OCI-LY1 (cell line): ENCODE measurements around the gene ST3GAL3.

Source experiments
- EZH2 ChIP-seq: fragments of 200-600 bp; sonication (generic), shearing (Covaris generic); IDR thresholded peaks from 2 replicates; pipeline ENCODE4 v1.8.0; 2017; ENCODE audit warnings: borderline replicate concordance, mixed run types, mild to moderate bottlenecking, antibody characterized with exemption, low read length, moderate library complexity, mixed read lengths
- TF ChIP-seq, protein P1 (sequence below): fragments of 200-600 bp; sonication (generic), shearing (Covaris generic); IDR thresholded peaks from 2 replicates; pipeline ENCODE4 v1.5.1; 2017; ENCODE audit warnings: mild to moderate bottlenecking, antibody characterized with exemption, low read length, moderate library complexity, mixed read lengths

DNA sequence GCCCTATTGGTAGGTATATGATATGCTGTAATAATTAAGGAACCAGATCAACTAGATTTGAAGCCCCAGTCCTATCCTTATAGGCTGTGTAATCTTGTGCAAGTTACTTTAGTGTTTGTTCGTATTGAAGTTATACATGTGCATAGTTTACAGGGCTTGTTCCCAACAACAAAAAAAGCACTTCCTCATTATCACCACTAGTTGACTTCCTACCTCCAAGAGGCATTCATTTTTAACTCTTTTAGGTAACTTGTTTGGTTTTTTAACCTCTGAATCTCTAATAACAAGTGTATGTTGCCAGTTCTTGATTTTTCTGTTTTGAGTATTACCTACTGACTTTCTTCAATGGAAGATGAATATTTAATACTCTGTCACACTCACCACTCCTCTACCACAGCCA lies 71.9 kb downstream of the ST3GAL3 start:
- TF ChIP-seq, protein P1, sequence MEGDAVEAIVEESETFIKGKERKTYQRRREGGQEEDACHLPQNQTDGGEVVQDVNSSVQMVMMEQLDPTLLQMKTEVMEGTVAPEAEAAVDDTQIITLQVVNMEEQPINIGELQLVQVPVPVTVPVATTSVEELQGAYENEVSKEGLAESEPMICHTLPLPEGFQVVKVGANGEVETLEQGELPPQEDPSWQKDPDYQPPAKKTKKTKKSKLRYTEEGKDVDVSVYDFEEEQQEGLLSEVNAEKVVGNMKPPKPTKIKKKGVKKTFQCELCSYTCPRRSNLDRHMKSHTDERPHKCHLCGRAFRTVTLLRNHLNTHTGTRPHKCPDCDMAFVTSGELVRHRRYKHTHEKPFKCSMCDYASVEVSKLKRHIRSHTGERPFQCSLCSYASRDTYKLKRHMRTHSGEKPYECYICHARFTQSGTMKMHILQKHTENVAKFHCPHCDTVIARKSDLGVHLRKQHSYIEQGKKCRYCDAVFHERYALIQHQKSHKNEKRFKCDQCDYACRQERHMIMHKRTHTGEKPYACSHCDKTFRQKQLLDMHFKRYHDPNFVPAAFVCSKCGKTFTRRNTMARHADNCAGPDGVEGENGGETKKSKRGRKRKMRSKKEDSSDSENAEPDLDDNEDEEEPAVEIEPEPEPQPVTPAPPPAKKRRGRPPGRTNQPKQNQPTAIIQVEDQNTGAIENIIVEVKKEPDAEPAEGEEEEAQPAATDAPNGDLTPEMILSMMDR = no peak
- no peak for TF ChIP-seq EZH2
